T-helper 1 cell treated with Interleukin-12 subunit alpha and Interleukin-12 subunit beta and Interleukin-4 antibody, amounts not matched to agents 30 ng/mL and 1 ng/mL, for 36 hours (primary cell): ENCODE measurements around the gene GTF2F1. TPM values are rescaled to one million over a fixed set of nuclear protein-coding genes. Genes with fewer than 3 reads are reported as not detected.
"Not testable (repeated sequence)": the region's sequence is repeated elsewhere in the genome, so short reads cannot be mapped to it uniquely, and the experiment has no call there.

Experiments
- intact Hi-C: fragments of 100-400 bp; cut with micrococcal nuclease; formaldehyde crosslinking; loops from one replicate; pipeline ENCODE4 v1.15.1; 2024
- total RNA-seq: library from RNA; stranded (reverse); gene quantifications from 2 replicates; pipeline ENCODE4 v1.2.3, GENCODE V29; 2022

GTF2F1 gene
- total RNA-seq, 1 donor from 2014 or later = 66.3 TPM

- intact Hi-C loops = no loop called here
These were observed 25.6 kb upstream of the GTF2F1 start for GRCh38 chr19:6418562-6418932.

- intact Hi-C loops = no loop called here
These were observed 25.0 kb upstream of the GTF2F1 start for GRCh38 chr19:6417713-6418561.

- intact Hi-C loops = no loop called here
These were observed 23.9 kb upstream of the GTF2F1 start for GRCh38 chr19:6416658-6417405.

- intact Hi-C loops = no loop called here
These were observed 22.7 kb upstream of the GTF2F1 start for GRCh38 chr19:6415591-6416190.

GRCh38 chr19:6414793-6415590, 22.0 kb upstream of the GTF2F1 start:
- intact Hi-C loops = no loop called here

GRCh38 chr19:6413721-6414643, 21.0 kb upstream of the GTF2F1 start:
- intact Hi-C loops = no loop called here

GRCh38 chr19:6413291-6413690, 20.3 kb upstream of the GTF2F1 start:
- intact Hi-C loops = no loop called here

- intact Hi-C loops = no loop called here
These were observed 19.6 kb upstream of the GTF2F1 start for GRCh38 chr19:6412447-6413091.

- intact Hi-C loops = no loop called here
These were observed 19.1 kb upstream of the GTF2F1 start for GRCh38 chr19:6412061-6412446.

GRCh38 chr19:6409346-6409745, 16.4 kb upstream of the GTF2F1 start:
- intact Hi-C loops = no loop called here

- intact Hi-C loops = no loop called here
These were observed 13.4 kb upstream of the GTF2F1 start for GRCh38 chr19:6406401-6406800.

- intact Hi-C loops = no loop called here
These were observed 10.1 kb upstream of the GTF2F1 start for GRCh38 chr19:6402837-6403608.

- intact Hi-C loops = no loop called here
These were observed 9.1 kb upstream of the GTF2F1 start for GRCh38 chr19:6402058-6402457.

- intact Hi-C loops = not testable (repeated sequence)
These were observed 7.3 kb upstream of the GTF2F1 start for GRCh38 chr19:6400062-6400944.

- intact Hi-C loops = no loop called here
These were observed 3.3 kb upstream of the GTF2F1 start for GRCh38 chr19:6396305-6396704.

GRCh38 chr19:6394831-6395230, 1.9 kb upstream of the GTF2F1 start:
- intact Hi-C loops = loop anchor here (5.0 kb wide), 1 partner anchor 342 kb away; the partner anchor contains the start of genes GPR108 and TRIP10

- intact Hi-C loops = loop anchor here (1.0 to 5.0 kb wide), 6 partner anchors 21 to 490 kb away; partner anchors contain the start of genes CLPP, GPR108, TRIP10 and VMAC
These were observed 1.0 kb upstream of the GTF2F1 start for GRCh38 chr19:6393983-6394412.
